ENCODE data around the gene PCGF3. TPM values are rescaled to one million over a fixed set of nuclear protein-coding genes. Genes with fewer than 3 reads are reported as not detected.
"Not testable (repeated sequence)": the region's sequence is repeated elsewhere in the genome, so short reads cannot be mapped to it uniquely, and the experiment has no call there.

Gene PCGF3
- total RNA-seq, 1 donor from 2014 or later, result 35.0 TPM

GRCh38 chr4:704971-705277, 708 bp upstream of the PCGF3 start:
- Mint-ChIP-seq H3K4me3 (ENCODE audit: low read depth) (peak overlapping the region; percentile 74), H3K27me3 (ENCODE audit: low read depth) (no peaks in the 10 kb centered on the region), H3K9me3 (no peaks in the 10 kb centered on the region), H3K36me3 (ENCODE audit: low read depth) (peaks cover 13% of the 10 kb centered on the region), H3K4me1 (ENCODE audit: low read depth) (peaks cover 22% of the 10 kb centered on the region), H3K27ac (no peak overlapping the region)
- intact Hi-C loops (cut with micrococcal nuclease), result loop anchor here (1.0 to 5.0 kb wide), 3 partner anchors 30 to 227 kb away; partner anchors contain the start of genes ATP5ME, GAK, MYL5 and TMEM175
- no peak for DNase-seq (ENCODE audit: low spot score)

GRCh38 chr4:706083-706633, 526 bp downstream of the PCGF3 start:
- intact Hi-C loops (cut with micrococcal nuclease), result loop anchor here (5.0 kb wide), 1 partner anchor 76 kb away; no protein-coding TSS in a partner anchor
- H3K27ac Mint-ChIP-seq; H3K9me3 Mint-ChIP-seq; DNase-seq (ENCODE audit: low spot score); H3K27me3 Mint-ChIP-seq (ENCODE audit: low read depth); H3K4me3 Mint-ChIP-seq (ENCODE audit: low read depth): not testable (repeated sequence)
- H3K4me1 Mint-ChIP-seq (ENCODE audit: low read depth), result peaks cover 14% of the 10 kb centered on the region
- H3K36me3 Mint-ChIP-seq (ENCODE audit: low read depth), result peaks cover 13% of the 10 kb centered on the region

- Mint-ChIP-seq H3K4me3 (ENCODE audit: low read depth) (peak overlapping the region; percentile 8), H3K27ac (no peak overlapping the region), H3K27me3 (ENCODE audit: low read depth) (no peaks in the 10 kb centered on the region), H3K36me3 (ENCODE audit: low read depth) (peaks cover 13% of the 10 kb centered on the region), H3K4me1 (ENCODE audit: low read depth) (peaks cover 14% of the 10 kb centered on the region), H3K9me3 (no peaks in the 10 kb centered on the region)
- no peak for DNase-seq (ENCODE audit: low spot score)
- intact Hi-C loops (cut with micrococcal nuclease), result loop anchor here (5.0 kb wide), 1 partner anchor 75 kb away; no protein-coding TSS in a partner anchor
These were observed 1.4 kb downstream of the PCGF3 start for GRCh38 chr4:706834-707598.

- Mint-ChIP-seq H3K4me1 (ENCODE audit: low read depth) (peaks cover 14% of the 10 kb centered on the region), H3K4me3 (ENCODE audit: low read depth) (no peak overlapping the region), H3K27ac (no peak overlapping the region), H3K36me3 (ENCODE audit: low read depth) (peaks cover 13% of the 10 kb centered on the region), H3K27me3 (ENCODE audit: low read depth) (no peaks in the 10 kb centered on the region), H3K9me3 (no peaks in the 10 kb centered on the region)
- intact Hi-C loops (cut with micrococcal nuclease), result loop anchor here (5.0 kb wide), 1 partner anchor 74 kb away; no protein-coding TSS in a partner anchor
- no peak for DNase-seq (ENCODE audit: low spot score)
These were observed 2.4 kb downstream of the PCGF3 start for GRCh38 chr4:707929-708630.

GRCh38 chr4:708631-708933, 3.0 kb downstream of the PCGF3 start:
- Mint-ChIP-seq H3K36me3 (ENCODE audit: low read depth) (peaks cover 13% of the 10 kb centered on the region), H3K4me3 (ENCODE audit: low read depth) (no peak overlapping the region), H3K4me1 (ENCODE audit: low read depth) (peaks cover 14% of the 10 kb centered on the region), H3K9me3 (no peaks in the 10 kb centered on the region), H3K27me3 (ENCODE audit: low read depth) (no peaks in the 10 kb centered on the region), H3K27ac (no peak overlapping the region)
- no peak for DNase-seq (ENCODE audit: low spot score)
- intact Hi-C loops (cut with micrococcal nuclease), result loop anchor here (5.0 kb wide), 1 partner anchor 74 kb away; no protein-coding TSS in a partner anchor

GRCh38 chr4:709348-709747, 3.7 kb downstream of the PCGF3 start:
- H3K27ac Mint-ChIP-seq, result no peak overlapping the region
- no peak for DNase-seq (ENCODE audit: low spot score)
- no peak overlapping the region for H3K4me3 Mint-ChIP-seq (ENCODE audit: low read depth)
- peaks cover 13% of the 10 kb centered on the region for H3K36me3 Mint-ChIP-seq (ENCODE audit: low read depth)
- peaks cover 14% of the 10 kb centered on the region for H3K4me1 Mint-ChIP-seq (ENCODE audit: low read depth)
- H3K27me3 Mint-ChIP-seq (ENCODE audit: low read depth), result no peaks in the 10 kb centered on the region
- intact Hi-C loops (cut with micrococcal nuclease), result loop anchor here (5.0 kb wide), 1 partner anchor 73 kb away; no protein-coding TSS in a partner anchor
- no peaks in the 10 kb centered on the region for H3K9me3 Mint-ChIP-seq

GRCh38 chr4:710116-710515, 4.5 kb downstream of the PCGF3 start:
- peaks cover 13% of the 10 kb centered on the region for H3K36me3 Mint-ChIP-seq (ENCODE audit: low read depth)
- no peaks in the 10 kb centered on the region for H3K27me3 Mint-ChIP-seq (ENCODE audit: low read depth)
- intact Hi-C loops (cut with micrococcal nuclease), result no loop called here
- H3K9me3 Mint-ChIP-seq, result no peaks in the 10 kb centered on the region
- no peak overlapping the region for H3K4me3 Mint-ChIP-seq (ENCODE audit: low read depth)
- DNase-seq (ENCODE audit: low spot score), result no peak
- no peak overlapping the region for H3K27ac Mint-ChIP-seq
- peaks cover 15% of the 10 kb centered on the region for H3K4me1 Mint-ChIP-seq (ENCODE audit: low read depth)

GRCh38 chr4:710916-711315, 5.3 kb downstream of the PCGF3 start:
- peaks cover 13% of the 10 kb centered on the region for H3K4me1 Mint-ChIP-seq (ENCODE audit: low read depth)
- no peak overlapping the region for H3K27ac Mint-ChIP-seq
- peaks cover 13% of the 10 kb centered on the region for H3K36me3 Mint-ChIP-seq (ENCODE audit: low read depth)

GRCh38 chr4:712093-712492, 6.5 kb downstream of the PCGF3 start:
- no peak for DNase-seq (ENCODE audit: low spot score)
- Mint-ChIP-seq H3K4me1 (ENCODE audit: low read depth) (peaks cover 15% of the 10 kb centered on the region), H3K4me3 (ENCODE audit: low read depth) (no peak overlapping the region), H3K27ac (no peak overlapping the region), H3K27me3 (ENCODE audit: low read depth) (no peaks in the 10 kb centered on the region), H3K9me3 (no peaks in the 10 kb centered on the region), H3K36me3 (ENCODE audit: low read depth) (peaks cover 13% of the 10 kb centered on the region)
- intact Hi-C loops (cut with micrococcal nuclease), result no loop called here

More at GRCh38 chr4:710916-711315, 5.3 kb downstream of the PCGF3 start:
- H3K4me3 Mint-ChIP-seq (ENCODE audit: low read depth), result no peak overlapping the region
- no peak for DNase-seq (ENCODE audit: low spot score)
- no peaks in the 10 kb centered on the region for H3K27me3 Mint-ChIP-seq (ENCODE audit: low read depth)
- no peaks in the 10 kb centered on the region for H3K9me3 Mint-ChIP-seq
- intact Hi-C loops (cut with micrococcal nuclease), result no loop called here

GRCh38 chr4:712916-713632, 7.4 kb downstream of the PCGF3 start:
- Mint-ChIP-seq H3K27me3 (ENCODE audit: low read depth) (no peaks in the 10 kb centered on the region), H3K9me3 (no peaks in the 10 kb centered on the region), H3K36me3 (ENCODE audit: low read depth) (peaks cover 13% of the 10 kb centered on the region), H3K4me1 (ENCODE audit: low read depth) (peaks cover 15% of the 10 kb centered on the region), H3K4me3 (ENCODE audit: low read depth) (no peak overlapping the region), H3K27ac (no peak overlapping the region)
- no peak for DNase-seq (ENCODE audit: low spot score)
- intact Hi-C loops (cut with micrococcal nuclease), result no loop called here

GRCh38 chr4:714087-714486, 8.5 kb downstream of the PCGF3 start:
- no peaks in the 10 kb centered on the region for H3K9me3 Mint-ChIP-seq

GRCh38 chr4:717601-718320, 12.1 kb downstream of the PCGF3 start:
- Mint-ChIP-seq H3K4me3 (ENCODE audit: low read depth) (no peak overlapping the region), H3K9me3 (no peaks in the 10 kb centered on the region), H3K27ac (no peak overlapping the region), H3K27me3 (ENCODE audit: low read depth) (no peaks in the 10 kb centered on the region), H3K4me1 (ENCODE audit: low read depth) (peaks cover 4% of the 10 kb centered on the region), H3K36me3 (ENCODE audit: low read depth) (peaks cover 29% of the 10 kb centered on the region)
- DNase-seq (ENCODE audit: low spot score), result no peak
- intact Hi-C loops (cut with micrococcal nuclease), result no loop called here

More at GRCh38 chr4:714087-714486, 8.5 kb downstream of the PCGF3 start:
- no peak overlapping the region for H3K27ac Mint-ChIP-seq
- H3K36me3 Mint-ChIP-seq (ENCODE audit: low read depth), result peaks cover 11% of the 10 kb centered on the region
- H3K4me3 Mint-ChIP-seq (ENCODE audit: low read depth), result no peak overlapping the region
- DNase-seq (ENCODE audit: low spot score), result no peak
- intact Hi-C loops (cut with micrococcal nuclease), result no loop called here
- no peaks in the 10 kb centered on the region for H3K27me3 Mint-ChIP-seq (ENCODE audit: low read depth)
- peaks cover 11% of the 10 kb centered on the region for H3K4me1 Mint-ChIP-seq (ENCODE audit: low read depth)
